HEK293T (cell line): ENCODE data around the gene ADAMTS5.

Source experiments
- BHLHE40 ChIP-seq: fragments of 450-650 bp; IDR thresholded peaks from 2 replicates; pipeline ENCODE4 v1.6.1; 2016; ENCODE audit warnings: mild to moderate bottlenecking, moderate library complexity, borderline replicate concordance
- ELF4 ChIP-seq: fragments of 450-650 bp; IDR thresholded peaks from 2 replicates; pipeline ENCODE4 v1.6.1; 2017; ENCODE audit warnings: antibody characterized with exemption
- FOXK2 ChIP-seq: fragments of 450-650 bp; IDR thresholded peaks from 2 replicates; pipeline ENCODE4 v1.6.1; 2016; ENCODE audit warnings: mild to moderate bottlenecking
- FOXM1 ChIP-seq: fragments of 450-650 bp; IDR thresholded peaks from 2 replicates; pipeline ENCODE4 v1.6.1; 2017; ENCODE audit warnings: mild to moderate bottlenecking, borderline replicate concordance
- HDGF ChIP-seq: fragments of 450-650 bp; IDR thresholded peaks from 2 replicates; pipeline ENCODE4 v1.6.1; 2017; ENCODE audit warnings: antibody characterized with exemption, borderline replicate concordance
- LEF1 ChIP-seq: fragments of 450-650 bp; IDR thresholded peaks from 2 replicates; pipeline ENCODE4 v1.6.1; 2017; ENCODE audit warnings: mild to moderate bottlenecking, borderline replicate concordance
- PKNOX1 ChIP-seq: fragments of 450-650 bp; IDR thresholded peaks from 2 replicates; pipeline ENCODE4 v1.6.1; 2016
- SP1 ChIP-seq: fragments of 450-650 bp; IDR thresholded peaks from 2 replicates; pipeline ENCODE4 v1.6.1; 2017
- SUZ12 ChIP-seq: fragments of 450-650 bp; IDR thresholded peaks from 2 replicates; pipeline ENCODE4 v1.6.1; 2016; ENCODE audit warnings: mild to moderate bottlenecking
- TARDBP ChIP-seq: fragments of 450-650 bp; IDR thresholded peaks from 2 replicates; pipeline ENCODE4 v1.6.1; 2016
- ZNF384 ChIP-seq: fragments of 450-650 bp; IDR thresholded peaks from 2 replicates; pipeline ENCODE4 v1.6.1; 2016

- TF ChIP-seq SP1 = no peak
- TF ChIP-seq ELF4 = no peak
- no peak for TF ChIP-seq BHLHE40
- no peak for TF ChIP-seq HDGF
- TF ChIP-seq FOXM1 = no peak
- TF ChIP-seq PKNOX1 = no peak
- no peak for TF ChIP-seq TARDBP
- TF ChIP-seq FOXK2 = no peak
- TF ChIP-seq ZNF384 = no peak
- no peak for TF ChIP-seq SUZ12
- no peak for TF ChIP-seq LEF1
Measured at GRCh38 chr21:26956813-26957212, 10.1 kb downstream of the ADAMTS5 start.
